Activated CD4-positive, alpha-beta T cell treated with anti-CD3 and anti-CD28 coated beads, Interleukin-2, amount 50 U/mL, for 1 hour (primary cell): ENCODE measurements around the gene PTBP1.

Experiments
- DNase-seq: peaks from one replicate; pipeline ENCODE4 v3.0.0-alpha.2; 2020

The PTBP1 gene

DNA sequence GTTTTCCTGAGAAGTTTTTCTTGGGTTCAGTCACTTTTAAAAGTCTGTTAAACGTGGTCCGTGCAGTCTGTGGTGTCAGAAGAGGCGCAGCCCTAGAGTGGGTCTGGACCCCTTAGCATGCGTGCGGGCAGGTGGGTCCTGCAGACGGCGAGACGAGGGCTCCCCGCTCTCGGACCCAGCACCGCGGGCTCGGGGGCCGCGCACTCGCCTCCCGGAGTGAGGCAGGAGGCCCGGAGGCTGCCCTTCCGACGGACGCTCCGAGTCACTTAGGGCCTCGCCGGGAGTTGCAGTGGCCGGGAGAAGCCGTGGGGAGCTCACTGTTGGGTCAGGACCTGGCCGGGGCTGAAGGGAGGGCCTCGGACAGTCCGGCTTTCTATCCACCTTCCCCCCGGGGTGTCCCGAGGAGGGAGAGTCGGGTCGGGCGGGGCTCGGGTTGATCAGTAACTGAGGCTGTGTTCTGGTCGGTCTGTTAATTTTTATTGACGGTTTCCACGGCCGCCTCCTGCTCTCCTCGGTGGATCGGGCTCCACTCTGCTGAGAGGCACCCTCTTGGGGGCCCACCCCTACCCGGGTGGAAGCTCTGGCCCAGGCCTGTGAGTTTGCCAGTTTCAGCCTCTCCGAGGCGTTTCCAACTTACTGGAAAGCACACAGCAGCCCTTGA lies 1.3 kb downstream of the PTBP1 start:
- no peak for DNase-seq

DNA sequence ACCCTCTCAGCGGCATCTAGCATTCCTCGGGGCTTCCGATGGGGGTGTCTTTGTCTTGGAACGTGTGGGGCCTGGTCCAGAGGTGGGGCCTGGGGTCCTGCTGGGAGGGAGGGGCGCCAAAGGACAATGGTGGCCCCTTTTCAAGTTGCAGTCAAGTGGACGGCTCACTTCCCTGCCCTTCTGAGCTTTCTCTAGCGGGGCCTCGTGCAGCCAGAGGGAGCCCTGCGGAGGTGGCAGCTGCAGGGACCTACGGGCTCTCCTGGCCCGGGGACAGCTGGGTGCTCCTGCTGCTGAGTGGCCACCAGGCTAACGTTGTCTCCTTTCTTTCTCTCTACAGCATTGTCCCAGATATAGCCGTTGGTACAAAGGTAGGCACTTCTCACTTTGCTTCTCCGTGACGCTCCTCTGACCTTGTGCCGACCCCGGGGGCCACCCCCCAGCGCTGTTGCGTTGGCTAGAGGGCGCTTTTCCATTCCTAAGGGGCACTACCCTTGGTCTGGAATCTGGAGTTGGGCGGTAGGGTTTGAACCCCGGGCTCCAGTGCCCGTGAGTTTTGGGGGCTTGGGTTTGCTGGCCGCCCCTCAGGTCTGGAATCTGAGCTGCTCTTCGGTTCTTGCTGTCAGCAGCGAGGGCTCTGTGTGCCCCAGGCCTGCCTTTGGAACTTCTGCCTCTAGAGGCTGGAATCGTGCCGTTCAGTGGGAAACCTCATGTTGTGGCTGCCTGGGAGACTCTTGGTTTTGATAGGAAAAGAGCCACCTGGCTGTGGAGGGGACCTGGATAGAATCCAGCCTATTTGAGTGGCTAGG lies 2.0 kb downstream of the PTBP1 start:
- no peak for DNase-seq

DNA sequence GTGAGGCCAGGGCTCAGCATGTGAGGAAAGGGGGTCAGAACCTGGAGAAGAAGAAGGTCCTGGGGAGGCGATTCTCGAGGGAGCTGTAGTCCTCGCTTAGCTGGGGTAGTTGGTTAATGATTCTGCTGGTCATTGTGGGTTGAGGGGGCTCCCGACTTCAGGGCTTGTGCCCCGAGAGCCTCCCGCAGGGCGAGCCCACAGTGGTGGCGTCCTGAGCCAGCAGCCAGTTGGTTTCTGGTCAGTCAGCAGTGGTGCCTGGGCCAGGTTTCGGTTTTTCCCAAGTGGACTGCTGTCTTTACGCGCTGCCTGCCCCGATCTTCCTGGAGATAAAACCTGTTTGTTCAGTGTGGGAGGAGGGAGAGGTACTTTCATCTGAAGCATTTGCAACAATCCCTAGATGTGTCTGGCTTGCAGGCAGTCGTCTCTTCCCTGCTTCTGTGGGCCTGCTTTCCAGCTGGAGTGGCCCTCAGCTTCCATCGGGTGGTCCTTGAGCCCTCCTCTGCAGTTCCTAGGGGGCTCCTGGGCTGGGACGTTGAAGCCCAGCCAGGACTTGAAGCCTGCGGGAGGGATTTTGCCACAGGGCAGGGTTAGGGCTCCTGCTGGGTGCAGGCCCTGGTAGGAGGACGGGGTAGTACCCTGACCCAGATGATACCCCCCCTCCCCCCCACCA lies 3.2 kb downstream of the PTBP1 start:
- DNase-seq = no peak

DNA sequence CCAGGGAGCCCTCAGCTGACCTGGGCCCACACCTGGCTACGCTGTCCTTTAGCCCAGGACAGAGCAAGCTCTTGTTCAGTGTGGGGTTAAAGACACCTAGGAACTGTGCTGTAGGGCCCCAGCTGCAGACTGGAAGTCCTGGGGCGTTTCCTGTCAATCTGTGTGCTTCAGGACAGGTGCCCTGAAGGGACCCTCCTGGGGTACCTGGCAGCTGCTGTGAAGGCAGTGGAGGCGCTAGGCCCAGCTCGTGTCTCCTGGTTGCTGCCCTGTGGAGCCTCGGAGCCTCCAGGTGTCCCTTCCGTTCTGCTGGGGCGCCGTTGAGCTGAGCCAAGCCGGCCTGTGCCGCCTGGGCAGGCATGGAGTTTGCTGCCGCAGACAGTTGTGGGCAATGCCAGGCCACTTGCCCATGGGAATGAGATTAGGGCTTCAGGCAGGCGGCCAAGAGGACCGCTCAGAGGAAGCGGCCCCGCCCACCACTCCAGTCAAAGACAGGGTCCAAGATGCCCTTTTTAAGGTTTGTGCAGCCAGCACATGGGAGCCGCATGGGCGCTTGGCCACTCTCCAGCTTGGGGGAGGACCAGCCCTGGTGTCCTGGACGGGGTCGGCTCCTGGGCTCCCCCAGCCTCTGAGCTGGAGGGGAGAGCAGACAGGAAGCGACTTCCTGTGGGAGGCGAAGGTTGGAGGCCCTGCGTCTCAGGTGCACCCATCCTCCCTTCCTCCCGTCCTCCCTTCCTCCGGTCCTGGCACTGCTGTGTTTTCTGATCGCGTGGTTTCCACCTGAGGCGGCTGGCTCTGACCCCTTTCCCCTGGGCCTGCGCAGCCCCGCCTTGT lies 4.0 kb downstream of the PTBP1 start:
- no peak for DNase-seq

DNA sequence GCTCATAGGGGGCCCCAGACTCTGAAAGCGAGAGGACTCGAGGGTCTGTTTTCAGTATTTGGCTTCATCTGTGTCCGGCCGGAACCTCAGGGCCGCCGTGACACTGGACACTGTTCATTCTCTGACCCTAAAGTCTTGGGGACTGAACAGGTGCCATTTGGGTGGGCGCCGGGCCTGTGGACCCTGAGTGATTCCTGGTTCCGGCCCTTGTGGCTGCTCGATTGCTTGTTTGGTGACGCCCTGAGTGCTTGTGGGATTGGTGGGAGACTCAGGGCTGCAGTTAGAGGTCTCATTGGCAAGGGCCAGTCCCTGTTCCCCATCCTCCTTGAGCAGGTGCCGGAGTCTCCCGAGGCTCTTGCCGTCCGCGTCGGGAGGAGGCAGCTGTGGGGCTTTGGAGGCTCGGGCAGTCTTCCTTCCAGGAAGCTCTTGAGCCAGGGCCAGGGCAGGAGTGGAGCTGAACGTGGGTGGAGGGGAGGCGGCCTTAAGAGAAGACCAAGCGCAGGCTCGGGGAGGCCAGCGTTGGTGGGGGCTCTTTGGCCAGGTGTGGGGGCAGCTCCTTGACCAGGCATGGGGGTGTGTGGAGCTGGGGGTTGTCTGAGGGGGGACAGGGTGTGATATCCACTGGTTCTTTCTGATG lies 4.7 kb downstream of the PTBP1 start:
- DNase-seq = no peak

DNA sequence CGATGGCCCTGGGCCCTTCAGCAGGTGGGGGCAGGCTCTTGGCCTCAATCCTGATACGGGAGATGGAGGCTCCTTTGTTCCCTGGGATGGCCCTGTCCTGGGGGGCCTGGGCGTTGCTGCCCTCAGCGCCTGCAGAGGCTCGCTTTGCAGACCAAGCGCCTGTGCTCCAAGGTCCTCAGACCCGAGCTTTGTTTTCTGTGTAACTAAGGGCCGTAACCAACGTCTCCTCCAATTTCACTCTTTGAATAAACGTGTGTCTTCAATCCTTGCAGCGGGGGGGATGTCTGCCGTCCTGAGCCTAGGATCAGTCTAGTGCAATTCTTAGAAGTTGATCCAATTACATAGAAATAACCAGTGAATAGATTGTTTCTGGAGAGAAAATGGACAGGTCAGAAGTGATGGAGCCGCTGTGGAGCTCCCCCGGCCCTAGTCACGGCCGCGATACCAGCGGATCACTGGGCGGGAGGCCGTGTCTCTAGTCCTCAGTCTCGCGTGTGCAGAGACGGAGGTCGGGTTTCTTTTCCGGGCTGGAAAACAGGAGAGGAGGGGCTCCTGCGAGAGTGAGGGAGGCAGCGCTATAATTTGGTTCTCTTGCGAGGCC lies 5.3 kb downstream of the PTBP1 start:
- DNase-seq = no peak

DNA sequence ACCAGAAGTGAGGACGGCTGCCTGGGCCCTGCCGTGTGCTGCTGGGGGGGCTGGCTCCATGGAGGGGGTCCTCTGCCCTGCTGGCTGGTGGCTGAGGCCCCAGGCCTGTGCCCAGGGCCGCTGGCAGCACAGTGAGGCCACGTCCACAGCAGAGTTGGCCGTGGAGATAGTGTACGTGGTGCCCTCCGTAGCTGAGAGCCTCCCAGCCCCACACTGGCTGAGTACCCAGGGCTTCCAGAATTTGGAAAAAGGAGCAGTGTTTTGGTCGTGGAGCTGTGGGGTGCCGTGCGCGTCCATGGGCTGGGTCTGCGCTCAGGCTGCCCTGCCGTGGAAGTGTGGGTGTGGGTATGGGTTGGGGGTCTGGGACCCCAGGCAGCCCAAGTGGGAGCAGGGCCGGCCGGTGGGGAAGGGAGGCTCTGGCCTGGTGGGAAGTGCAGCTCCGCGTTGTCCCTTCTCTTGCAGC lies 5.9 kb downstream of the PTBP1 start:
- no peak for DNase-seq

DNA sequence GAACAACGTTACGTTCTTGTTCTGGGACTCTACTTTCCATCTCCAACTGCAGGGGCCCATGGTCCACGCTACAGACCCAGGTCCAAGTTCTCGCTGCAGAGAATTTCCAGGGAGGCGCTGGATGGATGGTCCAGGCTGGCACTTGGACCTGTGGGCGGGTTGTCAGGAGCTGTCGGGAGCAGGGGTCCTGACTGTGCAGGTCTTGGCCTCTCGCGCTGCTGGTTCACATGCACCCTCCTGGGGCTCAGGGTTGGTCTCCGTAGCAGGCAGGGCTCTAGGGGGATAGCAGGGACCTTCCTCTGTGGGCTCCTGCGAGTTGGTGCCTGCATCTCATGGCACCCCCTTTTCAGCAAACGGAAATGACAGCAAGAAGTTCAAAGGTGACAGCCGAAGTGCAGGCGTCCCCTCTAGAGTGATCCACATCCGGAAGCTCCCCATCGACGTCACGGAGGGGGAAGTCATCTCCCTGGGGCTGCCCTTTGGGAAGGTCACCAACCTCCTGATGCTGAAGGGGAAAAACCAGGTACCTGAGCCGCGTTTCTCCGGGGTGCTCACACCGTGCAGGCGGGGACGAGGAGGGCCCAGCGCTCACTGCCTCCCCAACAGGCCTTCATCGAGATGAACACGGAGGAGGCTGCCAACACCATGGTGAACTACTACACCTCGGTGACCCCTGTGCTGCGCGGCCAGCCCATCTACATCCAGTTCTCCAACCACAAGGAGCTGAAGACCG lies 6.6 kb downstream of the PTBP1 start:
- DNase-seq = no peak

DNA sequence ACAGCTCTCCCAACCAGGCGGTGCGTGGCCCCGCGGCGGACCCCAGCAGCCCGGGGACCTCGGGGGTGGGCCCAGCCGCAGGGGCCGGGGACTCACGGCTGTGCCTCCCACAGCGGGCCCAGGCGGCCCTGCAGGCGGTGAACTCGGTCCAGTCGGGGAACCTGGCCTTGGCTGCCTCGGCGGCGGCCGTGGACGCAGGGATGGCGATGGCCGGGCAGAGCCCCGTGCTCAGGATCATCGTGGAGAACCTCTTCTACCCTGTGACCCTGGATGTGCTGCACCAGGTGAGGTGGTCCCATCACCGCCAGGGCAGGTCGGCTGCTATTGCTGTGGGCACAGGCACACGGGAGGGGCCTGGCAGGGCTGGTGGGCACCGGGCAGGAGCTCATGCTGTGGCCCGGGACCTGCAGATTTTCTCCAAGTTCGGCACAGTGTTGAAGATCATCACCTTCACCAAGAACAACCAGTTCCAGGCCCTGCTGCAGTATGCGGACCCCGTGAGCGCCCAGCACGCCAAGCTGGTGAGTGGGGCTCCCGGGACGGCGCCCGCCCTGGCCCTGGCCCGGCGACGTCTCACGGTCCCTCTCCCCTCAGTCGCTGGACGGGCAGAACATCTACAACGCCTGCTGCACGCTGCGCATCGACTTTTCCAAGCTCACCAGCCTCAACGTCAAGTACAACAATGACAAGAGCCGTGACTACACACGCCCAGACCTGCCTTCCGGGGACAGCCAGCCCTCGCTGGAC lies 7.3 kb downstream of the PTBP1 start:
- DNase-seq = no peak

DNA sequence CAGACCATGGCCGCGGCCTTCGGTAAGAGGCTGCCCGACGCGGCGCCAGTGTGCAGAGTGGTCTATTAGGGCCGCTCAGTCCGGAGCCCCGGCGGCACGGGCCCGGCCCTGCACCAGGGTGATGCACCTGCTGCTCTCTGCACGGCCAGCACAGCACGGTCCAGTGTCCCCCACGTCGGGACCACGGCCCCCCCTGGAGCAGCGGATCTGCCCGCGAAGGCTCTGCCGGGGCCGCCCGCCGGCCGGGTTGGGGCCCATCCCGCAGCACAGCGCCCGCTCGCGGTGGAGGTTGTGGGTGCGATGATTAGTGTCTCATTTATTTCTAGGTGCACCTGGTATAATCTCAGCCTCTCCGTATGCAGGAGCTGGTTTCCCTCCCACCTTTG lies 7.9 kb downstream of the PTBP1 start:
- no peak for DNase-seq

DNA sequence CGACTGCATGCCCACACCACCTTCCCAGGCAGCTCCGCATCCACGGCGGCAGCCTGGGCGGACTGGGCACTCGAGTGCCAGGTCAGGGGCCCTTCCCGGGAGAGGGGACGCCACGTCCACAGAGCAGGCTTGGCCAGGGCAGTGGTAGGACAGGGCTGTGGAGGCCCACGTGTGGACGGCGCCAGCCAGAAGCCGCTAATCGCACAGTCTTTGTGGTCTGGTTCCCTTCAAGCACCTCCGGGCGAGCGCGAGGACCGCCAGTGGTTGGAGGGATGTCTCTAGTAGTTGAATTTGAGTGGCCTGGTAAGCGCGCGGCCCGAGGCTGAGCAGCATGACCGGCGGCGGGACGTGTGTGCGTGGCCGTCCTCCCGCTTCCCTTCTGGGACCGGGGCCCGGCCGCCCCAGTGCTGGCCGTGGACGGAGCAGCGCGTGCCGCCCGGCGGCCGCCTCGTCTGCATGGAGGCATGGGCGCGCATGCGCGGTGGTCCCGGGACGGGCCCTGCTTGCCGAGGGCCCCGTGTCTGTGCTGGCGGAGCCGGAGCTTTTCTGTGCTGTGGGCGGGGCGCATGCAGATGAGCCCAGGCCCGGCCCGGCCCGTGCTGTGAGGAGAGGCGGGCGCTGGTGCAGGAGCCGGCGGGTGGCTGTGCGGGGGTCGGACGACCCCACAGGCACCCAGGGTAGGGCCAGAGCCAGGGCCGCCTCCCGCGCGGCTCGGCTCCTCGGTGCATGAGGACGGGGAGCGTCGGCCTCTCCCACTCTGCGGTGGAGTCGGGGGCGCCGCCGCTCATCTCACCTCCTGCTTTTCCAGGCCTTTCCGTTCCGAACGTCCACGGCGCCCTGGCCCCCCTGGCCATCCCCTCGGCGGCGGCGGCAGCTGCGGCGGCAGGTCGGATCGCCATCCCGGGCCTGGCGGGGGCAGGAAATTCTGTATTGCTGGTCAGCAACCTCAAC lies 8.6 kb downstream of the PTBP1 start:
- DNase-seq = no peak

DNA sequence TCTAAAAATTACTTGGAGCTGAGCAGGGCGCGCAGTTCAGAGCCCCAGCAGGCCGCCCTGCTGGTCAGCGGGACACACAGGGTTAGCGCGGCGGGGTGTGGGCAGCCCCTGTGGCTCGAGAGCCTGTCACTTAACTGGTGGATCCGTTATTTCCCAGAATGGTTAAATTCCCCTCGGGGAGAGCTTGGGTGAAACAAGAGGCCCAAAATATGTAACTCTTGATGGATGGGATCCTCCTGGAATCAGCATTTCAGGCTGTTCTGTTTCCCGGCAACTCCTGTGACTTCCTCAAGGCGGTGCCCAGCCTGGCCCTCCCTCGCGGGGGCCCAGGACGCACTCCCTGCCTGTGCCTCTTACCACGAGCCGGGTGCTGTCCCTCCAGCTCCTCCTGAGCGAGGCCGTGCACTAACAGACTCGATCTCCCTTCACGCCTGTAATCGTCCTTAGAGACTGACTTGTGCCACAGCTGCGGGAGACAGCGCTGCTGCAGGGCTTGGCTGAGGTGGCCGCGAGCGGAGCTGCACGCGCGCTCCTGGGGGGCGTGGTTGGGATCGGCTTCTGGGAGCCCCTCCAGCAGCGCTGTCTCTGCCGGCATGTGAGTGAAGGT lies 9.7 kb downstream of the PTBP1 start:
- no peak for DNase-seq

DNA sequence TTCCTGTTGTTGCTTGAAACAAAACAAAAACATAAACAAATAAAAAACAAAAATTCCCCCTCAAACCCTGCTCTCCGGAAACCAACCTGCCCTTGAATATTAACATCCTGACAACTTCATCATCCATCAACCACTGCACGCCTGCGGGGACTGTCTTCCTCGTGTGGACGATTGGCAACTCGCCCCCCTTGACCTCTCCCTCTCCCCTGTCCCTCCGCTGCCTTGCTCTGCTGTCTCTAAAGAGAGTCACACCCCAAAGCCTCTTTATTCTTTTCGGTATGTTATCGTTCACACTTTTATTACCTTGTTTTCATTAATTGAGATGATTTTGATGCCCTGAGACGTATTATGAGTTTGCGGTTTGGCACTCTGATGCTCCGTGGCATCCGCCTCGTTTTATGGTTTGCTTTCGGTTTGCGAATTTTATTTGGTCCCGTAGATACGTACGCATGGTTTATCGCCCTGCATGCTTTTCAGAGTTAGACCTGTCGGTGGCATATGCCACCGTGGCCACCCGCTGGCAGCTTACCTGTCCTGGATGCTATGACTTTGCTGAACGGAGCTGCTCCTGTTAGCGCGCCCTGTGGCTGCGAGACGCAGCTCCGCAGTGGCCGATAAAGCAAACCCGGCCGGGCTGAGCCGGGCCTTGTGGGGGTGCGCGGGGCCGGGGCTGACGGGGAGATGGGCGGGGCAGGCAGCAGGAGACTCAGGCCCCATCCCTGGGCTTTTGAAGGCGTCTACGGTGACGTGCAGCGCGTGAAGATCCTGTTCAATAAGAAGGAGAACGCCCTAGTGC lies 10.6 kb downstream of the PTBP1 start:
- no peak for DNase-seq

DNA sequence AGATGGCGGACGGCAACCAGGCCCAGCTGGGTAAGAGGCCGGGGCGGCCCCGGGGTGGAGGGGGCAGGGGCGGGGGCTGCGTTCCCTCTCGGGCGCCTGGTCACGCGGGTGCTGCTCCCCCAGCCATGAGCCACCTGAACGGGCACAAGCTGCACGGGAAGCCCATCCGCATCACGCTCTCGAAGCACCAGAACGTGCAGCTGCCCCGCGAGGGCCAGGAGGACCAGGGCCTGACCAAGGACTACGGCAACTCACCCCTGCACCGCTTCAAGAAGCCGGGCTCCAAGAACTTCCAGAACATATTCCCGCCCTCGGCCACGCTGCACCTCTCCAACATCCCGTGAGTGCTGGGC lies 11.1 kb downstream of the PTBP1 start:
- no peak for DNase-seq

DNA sequence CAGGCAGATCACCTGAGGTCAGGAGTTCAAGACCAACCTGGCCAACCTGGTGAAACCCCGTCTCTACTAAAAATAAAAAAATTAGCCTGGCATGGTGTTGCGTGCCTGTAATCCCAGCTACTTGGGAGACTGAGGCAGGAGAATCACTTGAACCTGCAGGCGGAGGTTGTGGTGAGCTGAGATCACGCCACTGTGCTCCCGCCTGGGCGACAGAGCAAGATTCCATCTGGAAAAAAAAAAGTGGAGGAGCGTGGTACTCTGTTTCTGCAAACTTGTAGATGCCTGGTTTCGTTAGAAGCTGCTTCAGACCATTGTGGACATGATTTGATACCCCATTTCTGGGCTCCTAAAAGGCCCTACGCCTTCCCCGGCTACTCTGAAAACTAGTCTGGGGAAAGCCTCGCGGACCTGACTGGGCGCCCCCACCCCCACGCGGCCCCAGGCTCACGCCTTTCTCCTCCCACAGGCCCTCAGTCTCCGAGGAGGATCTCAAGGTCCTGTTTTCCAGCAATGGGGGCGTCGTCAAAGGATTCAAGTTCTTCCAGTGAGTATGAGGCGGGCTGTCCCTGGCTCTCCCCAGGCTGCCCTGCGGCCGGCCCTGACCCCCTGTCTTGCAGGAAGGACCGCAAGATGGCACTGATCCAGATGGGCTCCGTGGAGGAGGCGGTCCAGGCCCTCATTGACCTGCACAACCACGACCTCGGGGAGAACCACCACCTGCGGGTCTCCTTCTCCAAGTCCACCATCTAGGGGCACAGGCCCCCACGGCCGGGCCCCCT lies 13.0 kb downstream of the PTBP1 start:
- no peak for DNase-seq

DNA sequence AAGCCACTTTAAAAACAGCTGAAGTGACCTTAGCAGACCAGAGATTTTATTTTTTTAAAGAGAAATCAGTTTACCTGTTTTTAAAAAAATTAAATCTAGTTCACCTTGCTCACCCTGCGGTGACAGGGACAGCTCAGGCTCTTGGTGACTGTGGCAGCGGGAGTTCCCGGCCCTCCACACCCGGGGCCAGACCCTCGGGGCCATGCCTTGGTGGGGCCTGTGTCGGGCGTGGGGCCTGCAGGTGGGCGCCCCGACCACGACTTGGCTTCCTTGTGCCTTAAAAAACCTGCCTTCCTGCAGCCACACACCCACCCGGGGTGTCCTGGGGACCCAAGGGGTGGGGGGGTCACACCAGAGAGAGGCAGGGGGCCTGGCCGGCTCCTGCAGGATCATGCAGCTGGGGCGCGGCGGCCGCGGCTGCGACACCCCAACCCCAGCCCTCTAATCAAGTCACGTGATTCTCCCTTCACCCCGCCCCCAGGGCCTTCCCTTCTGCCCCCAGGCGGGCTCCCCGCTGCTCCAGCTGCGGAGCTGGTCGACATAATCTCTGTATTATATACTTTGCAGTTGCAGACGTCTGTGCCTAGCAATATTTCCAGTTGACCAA lies 13.7 kb downstream of the PTBP1 start:
- DNase-seq = no peak

DNA sequence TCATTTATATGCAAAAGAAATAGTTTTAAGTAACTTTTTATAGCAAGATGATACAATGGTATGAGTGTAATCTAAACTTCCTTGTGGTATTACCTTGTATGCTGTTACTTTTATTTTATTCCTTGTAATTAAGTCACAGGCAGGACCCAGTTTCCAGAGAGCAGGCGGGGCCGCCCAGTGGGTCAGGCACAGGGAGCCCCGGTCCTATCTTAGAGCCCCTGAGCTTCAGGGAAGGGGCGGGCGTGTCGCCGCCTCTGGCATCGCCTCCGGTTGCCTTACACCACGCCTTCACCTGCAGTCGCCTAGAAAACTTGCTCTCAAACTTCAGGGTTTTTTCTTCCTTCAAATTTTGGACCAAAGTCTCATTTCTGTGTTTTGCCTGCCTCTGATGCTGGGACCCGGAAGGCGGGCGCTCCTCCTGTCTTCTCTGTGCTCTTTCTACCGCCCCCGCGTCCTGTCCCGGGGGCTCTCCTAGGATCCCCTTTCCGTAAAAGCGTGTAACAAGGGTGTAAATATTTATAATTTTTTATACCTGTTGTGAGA lies 14.3 kb downstream of the PTBP1 start:
- DNase-seq = no peak
